Motor neuron (in vitro differentiated cells): ENCODE measurements around the gene MPHOSPH10. TPM values are rescaled to one million over a fixed set of nuclear protein-coding genes. Genes with fewer than 3 reads are reported as not detected.
A peak's percentile ranks its signal among the peaks of the same experiment; 100 is the strongest.
"Not testable (repeated sequence)": the region's sequence is repeated elsewhere in the genome, so short reads cannot be mapped to it uniquely, and the experiment has no call there.

Experiments used
- ATAC-seq, 8 experiments: fragments of 200-7000 bp; cut with Tn5 transposase; replicated peaks in 6 of 8; 2 replicates each; pipeline ENCODE4 v1.8.0; 2021; ENCODE audit warnings: mild to moderate bottlenecking in 8 of 8, moderate library complexity in 8 of 8
- H3K27ac ChIP-seq, 2 donors: fragments of 250-450 bp; sonication (Bioruptor Pico); 2 replicates each; pipeline ENCODE4 v1.9.0; 2021; ENCODE audit warnings: antibody characterized with exemption in 2 of 2, mild to moderate bottlenecking in 2 of 2, moderate library complexity in 1 of 2
- H3K4me1 ChIP-seq, 2 donors: fragments of 250-450 bp; sonication (Bioruptor Pico); replicated peaks in 1 of 2; 2 replicates each; pipeline ENCODE4 v1.6.1; 2021; ENCODE audit warnings: antibody characterized with exemption in 2 of 2, mild to moderate bottlenecking in 2 of 2, moderate library complexity in 1 of 2
- H3K4me3 ChIP-seq, 5 donors: fragments of 250-450 bp; sonication (Bioruptor Pico); 2 replicates each; pipeline ENCODE4 v1.9.0; 2021; ENCODE audit warnings: antibody characterized with exemption in 5 of 5, mild to moderate bottlenecking in 5 of 5, moderate library complexity in 4 of 5
- WGBS, 10 experiments: fragments of 450-650 bp; shearing (Covaris generic); methylation state at CpG; one replicate each; pipeline ENCODE4 v1.0.0; 2022; 5-methylcytosine and 5-hydroxymethylcytosine counted together
- in situ Hi-C, 9 experiments: fragments of 400-800 bp; cut with MboI; loops; one replicate each; pipeline ENCODE4 v1.15.0; 2021; ENCODE audit warnings: low sequenced_read_pairs in 9 of 9, low pct_unique_long_range_greater_than_20kb in 2 of 9; ENCODE audit not compliant: unreplicated experiment in 9 of 9
- total RNA-seq, 8 experiments: library from RNA; unstranded; fragments of 300-600 nt; gene quantifications; 2 replicates each; pipeline versions ENCODE4 v1.2.3 to v1.2.4, GENCODE V29; 2022

The MPHOSPH10 gene
- total RNA-seq, 8 experiments from 2014 or later, result 29.7 to 44.0 (median 36.4) TPM

DNA sequence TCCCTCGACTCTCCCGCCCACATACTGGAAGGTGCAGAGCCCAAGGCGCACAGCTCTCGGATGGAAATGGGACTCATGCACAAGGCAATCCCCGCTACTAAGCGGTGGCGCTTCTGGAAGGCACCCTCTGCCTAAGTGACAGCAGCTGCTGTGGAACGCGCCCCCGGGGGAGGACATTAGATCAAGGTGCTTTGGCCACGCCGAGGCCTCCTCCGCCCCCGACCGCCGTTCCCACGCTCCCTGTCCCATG lies 607 bp upstream of the MPHOSPH10 start:
- peak overlapping the region; percentile 82 to 97 (median 93) for H3K4me3 ChIP-seq
- peak overlapping the region; percentile 98 for H3K27ac ChIP-seq
- WGBS, 10 experiments, result 0% methylated on average over 2 to 6 of the region's 17 CpGs; no CpG with 5 or more reads in 6 of the 10 experiments
- ATAC-seq, result peak; percentile 46 to 57 (median 52)
- in situ Hi-C loops, result no loop called here
- H3K4me1 ChIP-seq, result peaks cover 16 to 21% of the 10 kb centered on the region in 2 donors

DNA sequence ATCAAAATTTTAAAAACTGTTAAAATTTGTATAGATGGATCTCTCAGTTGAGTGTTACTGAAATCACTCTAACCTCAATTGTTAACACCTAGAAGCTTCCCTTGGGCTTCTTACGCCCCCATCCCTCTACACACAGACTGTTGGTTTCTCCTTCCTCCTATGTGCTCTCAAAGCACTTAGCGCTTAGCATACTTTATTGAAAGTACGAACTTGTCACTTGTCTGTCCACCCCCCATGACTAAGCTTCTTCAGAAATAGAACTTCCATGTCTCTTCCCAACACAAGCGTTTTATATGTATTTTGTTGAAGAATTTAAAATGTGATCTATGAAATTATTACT lies 441 bp downstream of the MPHOSPH10 start:
- in situ Hi-C loops, result no loop called here
- WGBS, 10 experiments, result 0 to 7% (median 0%) methylated on average over 1 to 4 of the region's 4 CpGs; no CpG with 5 or more reads in 2 of the 10 experiments
- ATAC-seq, result peak in 7 of 8 experiments; percentile 11 to 40 (median 15)
- H3K27ac ChIP-seq, result peak overlapping the region; percentile 98
- H3K4me3 ChIP-seq, result peak overlapping the region; percentile 82 to 97 (median 93)
- H3K4me1 ChIP-seq, result peaks cover 16 to 21% of the 10 kb centered on the region in 2 donors

DNA sequence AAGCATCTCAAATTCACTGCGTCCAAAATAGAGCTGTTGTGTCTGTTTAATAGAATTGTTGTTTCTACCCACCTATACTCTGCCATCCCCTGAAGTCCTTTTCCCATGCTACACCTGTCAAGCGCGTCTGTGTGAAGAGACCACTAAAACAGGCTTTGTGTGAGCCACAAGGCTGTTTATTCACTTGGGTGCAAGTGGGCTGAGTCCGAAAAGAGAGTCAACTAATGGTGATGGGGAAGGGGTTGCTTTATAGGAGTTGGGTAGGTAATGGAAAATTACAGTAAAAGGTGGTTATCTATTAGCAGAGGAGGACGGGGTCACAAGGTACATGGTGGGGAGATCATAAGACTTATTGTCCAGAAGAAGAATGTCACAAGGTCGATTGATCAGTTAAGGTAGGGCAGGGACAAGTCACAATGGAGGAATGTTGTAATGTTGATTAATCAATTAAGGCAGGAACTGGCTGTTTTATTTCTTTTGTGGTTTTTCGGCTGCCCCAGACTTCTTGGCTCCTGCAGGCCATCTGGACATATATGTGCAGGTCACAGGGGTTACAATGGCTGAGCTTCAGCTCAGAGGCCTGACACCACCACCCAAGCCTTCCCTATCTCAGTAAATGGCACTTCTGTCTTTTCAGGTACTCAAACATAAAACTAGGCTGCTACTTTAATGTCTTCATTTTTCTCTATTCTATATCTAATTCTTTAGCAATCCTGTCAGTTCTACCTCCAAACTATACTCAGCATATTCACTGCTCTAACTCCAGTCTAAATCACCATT lies 1.1 kb downstream of the MPHOSPH10 start:
- ATAC-seq, in situ Hi-C loops: not testable (repeated sequence)
- 20 to 67% (median 36%) methylated on average over 1 to 6 of the region's 7 CpGs; no CpG with 5 or more reads in 2 of the 10 experiments for WGBS, 10 experiments
- H3K4me3 ChIP-seq, result peak overlapping the region; percentile 82 to 97 (median 93)
- peaks cover 16 to 21% of the 10 kb centered on the region in 2 donors for H3K4me1 ChIP-seq
- H3K27ac ChIP-seq, result peak overlapping the region in 1 of 2 donors; percentile 98

DNA sequence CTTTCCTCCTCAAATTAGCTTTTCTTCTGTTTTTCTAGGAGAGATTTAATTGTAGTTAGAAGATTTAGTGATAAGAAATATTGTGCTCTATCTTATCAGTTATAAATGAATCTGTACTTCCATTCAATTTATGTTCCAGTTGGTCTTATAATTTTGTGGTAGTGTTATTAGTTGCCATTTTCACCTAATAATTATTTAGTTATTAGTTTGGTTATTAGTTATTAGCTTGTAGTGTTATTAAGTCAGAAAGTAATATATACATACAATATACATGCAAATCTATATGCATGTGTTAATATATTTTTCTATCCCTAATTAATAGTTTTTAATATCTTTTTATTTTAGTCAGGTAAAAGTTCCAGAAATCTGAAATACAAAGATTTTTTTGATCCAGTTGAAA lies 3.2 kb downstream of the MPHOSPH10 start:
- ATAC-seq, result no peak

DNA sequence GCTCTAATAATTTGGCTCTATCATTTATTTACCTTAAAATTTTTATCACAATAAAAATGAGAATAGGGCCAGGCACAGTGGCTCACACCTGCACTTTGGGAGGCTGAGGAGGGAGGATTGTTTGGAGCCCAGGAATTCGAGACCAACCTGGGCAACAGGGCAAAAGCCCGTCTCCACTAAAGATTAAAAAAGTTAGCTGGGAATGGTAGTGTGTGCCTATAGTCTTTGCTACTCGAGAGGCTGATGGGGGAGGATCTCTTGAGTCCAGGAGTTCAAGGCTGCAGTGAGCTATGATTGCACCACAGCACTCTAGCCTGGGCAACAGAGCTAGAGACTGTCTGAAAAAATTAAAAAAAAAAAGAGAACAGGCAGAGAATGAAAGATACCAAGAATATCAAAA lies 5.7 kb downstream of the MPHOSPH10 start:
- Histone ChIP-seq H3K4me1 (peaks cover 9 to 11% of the 10 kb centered on the region in 2 donors), H3K4me3 (no peak overlapping the region), H3K27ac (no peak overlapping the region)
- WGBS, 10 experiments, result 50 to 100% (median 80%) methylated on average over 1 to 3 of the region's 3 CpGs; no CpG with 5 or more reads in 2 of the 10 experiments
- in situ Hi-C loops, result no loop called here
- ATAC-seq, result no peak

More for the DNA sequence above, 3.2 kb downstream of the MPHOSPH10 start:
- Histone ChIP-seq H3K4me1 (peaks cover 13 to 15% of the 10 kb centered on the region in 2 donors), H3K27ac (no peak overlapping the region), H3K4me3 (no peak overlapping the region)
- in situ Hi-C loops, result no loop called here

DNA sequence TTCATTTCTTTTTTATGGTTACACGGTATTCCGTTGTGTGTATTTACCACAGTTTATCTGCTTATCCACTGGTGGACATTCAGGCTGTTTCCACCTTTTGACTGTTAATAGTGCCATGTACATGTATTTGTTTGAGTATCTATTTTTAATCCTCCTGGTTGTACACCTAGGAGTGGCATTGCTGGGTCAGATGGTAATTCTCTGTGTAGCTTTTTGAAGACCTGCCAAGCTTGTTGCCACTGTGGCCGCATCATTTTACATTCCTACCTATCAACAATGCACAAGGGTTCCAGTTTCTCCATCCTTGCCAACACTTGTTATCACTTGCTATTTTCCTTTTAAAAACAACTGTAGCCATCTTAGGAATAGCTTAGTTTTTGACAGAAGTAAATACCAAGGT lies 13.3 kb downstream of the MPHOSPH10 start:
- Histone ChIP-seq H3K27ac (no peak overlapping the region), H3K4me1 (no peaks in the 10 kb centered on the region), H3K4me3 (no peak overlapping the region)
- WGBS, 10 experiments, result 86 to 100% (median 98%) methylated on average over 1 to 3 of the region's 3 CpGs; no CpG with 5 or more reads in 2 of the 10 experiments
- in situ Hi-C loops, result no loop called here
- no peak for ATAC-seq

DNA sequence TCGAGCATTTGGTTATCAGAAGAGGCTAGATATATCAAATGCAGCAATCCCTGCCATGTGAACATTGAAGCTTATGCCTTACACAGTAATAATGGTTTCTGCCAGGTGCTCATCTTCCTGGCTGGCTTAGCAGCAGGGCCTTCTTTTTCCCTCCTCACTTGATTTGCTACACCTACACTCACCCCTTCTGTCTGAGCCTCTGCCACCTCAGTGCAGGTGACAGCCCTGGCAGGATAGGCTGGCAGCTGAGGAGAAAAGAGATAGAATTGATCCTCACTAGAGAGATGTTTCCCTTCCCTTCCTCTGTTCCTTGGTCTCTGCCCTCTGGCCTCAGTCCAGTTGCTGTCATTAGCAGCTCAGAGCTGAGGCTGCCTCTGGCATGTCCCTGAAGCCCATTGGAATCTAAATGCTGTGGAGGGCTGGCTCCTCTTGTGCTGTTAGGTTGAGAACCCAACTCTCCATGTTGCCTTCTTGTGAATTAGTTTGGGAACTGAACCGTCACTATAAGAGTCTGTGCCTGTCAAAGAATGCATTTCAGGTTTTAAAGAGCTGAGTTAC lies 18.2 kb downstream of the MPHOSPH10 start:
- Histone ChIP-seq H3K4me1 (peaks cover 0 to 3% of the 10 kb centered on the region in 2 donors), H3K4me3 (no peak overlapping the region), H3K27ac (no peak overlapping the region)
- in situ Hi-C loops, result no loop called here
- WGBS, 10 experiments, result 63 to 100% (median 90%) methylated on average over 1 to 2 of the region's 2 CpGs; no CpG with 5 or more reads in 3 of the 10 experiments
- no peak for ATAC-seq

DNA sequence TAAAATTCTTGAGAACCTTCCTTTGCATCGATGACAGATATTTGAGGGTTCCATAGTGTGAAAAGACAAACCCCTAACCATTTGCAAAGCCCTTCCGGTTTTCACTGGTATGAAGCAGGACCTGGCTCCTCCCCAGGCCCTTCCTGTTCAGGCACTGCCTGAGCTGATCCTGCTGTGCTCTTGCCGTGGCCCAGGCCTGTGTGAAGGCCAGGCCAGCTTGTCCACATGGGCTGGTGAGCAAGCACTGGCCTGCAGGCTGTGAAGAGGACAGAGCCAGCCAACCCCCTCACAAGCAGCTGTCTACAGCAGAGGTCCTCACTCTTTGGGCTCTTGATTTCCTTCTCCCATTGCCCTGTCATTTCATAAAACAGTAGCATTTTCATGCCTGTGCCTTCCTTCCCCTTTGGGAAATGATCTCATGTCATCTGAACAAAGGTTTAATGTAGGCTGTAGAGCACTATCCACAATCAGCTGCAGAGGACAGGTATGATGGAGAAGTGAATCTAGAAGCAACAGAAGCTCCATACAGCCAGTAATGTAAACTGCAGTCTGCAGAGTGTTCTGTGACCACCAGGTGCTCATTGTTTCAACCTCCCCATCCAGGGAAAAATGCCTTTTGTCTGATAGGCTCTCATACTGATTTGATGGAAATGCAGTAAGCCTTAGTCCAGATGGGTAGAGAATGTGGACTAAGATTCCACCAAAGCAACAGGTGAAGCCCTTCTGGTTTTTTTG lies 19.8 kb downstream of the MPHOSPH10 start:
- no peak overlapping the region for H3K4me3 ChIP-seq
- 68 to 100% (median 78%) methylated on average over 1 to 3 of the region's 3 CpGs for WGBS, 10 experiments
- peak in 6 of 8 experiments; percentile 30 to 95 (median 94) for ATAC-seq
- in situ Hi-C loops, result loop anchor here in 2 of 9 experiments (25.0 kb wide), 1 partner anchor 362 kb away; no protein-coding TSS in a partner anchor
- H3K4me1 ChIP-seq, result peaks cover 0 to 8% of the 10 kb centered on the region in 2 donors
- H3K27ac ChIP-seq, result peak overlapping the region in 1 of 2 donors; percentile 28

DNA sequence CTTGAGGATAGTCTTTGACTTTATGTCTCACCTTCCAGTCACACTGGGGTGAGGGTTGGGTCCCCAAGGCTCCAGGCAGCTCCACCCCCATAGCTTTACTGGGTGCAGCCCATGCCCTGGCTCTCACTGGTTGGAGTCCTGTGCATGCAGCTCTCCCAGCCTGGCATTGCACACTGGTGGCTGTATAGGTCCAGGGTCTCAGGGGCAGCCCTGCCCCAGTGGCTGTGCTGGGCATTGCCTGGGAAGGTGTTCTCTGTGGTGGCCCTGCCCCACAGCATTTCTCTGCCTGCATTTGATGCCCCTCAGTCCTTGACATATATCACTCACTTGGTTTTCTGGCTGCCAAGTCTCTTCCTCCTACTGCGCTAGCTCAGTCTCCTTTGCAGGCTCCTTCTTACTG lies 21.2 kb downstream of the MPHOSPH10 start:
- Histone ChIP-seq H3K4me3 (no peak overlapping the region), H3K4me1 (peaks cover 4 to 14% of the 10 kb centered on the region in 2 donors), H3K27ac (no peak overlapping the region)
- 100% methylated on average over 1 of the region's 1 CpG; no CpG with 5 or more reads in 7 of the 10 experiments for WGBS, 10 experiments
- ATAC-seq, result no peak
- in situ Hi-C loops, result loop anchor here in 2 of 9 experiments (25.0 kb wide), 1 partner anchor 361 kb away; no protein-coding TSS in a partner anchor

DNA sequence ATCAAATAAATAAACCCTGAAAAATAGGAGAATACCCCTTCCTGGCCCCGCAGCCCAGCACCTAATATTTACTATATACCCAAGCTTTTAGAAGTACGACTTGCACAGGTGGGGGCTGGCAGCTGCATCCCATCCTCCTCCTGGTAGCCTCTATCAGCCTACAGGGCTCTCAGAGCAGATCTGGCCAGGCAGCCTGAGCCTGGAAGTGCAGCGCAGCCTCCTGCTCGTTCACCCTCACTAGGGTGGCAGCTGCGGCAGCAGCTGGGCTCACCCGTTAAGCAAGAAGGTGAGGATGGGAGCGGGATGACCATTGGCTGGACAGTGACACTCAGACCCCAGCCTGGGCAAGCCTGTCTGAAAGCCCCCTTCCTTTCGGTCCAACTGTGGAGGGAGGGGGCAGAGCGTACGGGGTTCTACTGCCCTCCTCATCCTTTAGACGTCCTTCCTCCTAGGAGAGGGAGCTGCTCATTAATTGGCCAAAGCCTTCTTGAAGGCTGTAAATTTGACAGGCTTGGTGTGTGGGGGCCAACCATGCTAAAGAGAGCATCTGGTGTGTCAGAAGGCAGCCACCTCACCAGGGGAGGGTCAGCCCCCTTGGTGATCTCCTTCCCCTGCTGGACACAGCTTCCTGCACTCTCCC lies 23.3 kb downstream of the MPHOSPH10 start:
- ATAC-seq, result no peak
- Histone ChIP-seq H3K27ac (no peak overlapping the region), H3K4me3 (no peak overlapping the region), H3K4me1 (peaks cover 15 to 16% of the 10 kb centered on the region in 2 donors)
- WGBS, 10 experiments, result 20 to 83% (median 73%) methylated on average over 1 to 6 of the region's 11 CpGs; no CpG with 5 or more reads in 5 of the 10 experiments
- in situ Hi-C loops, result loop anchor here in 2 of 9 experiments (25.0 kb wide), 1 partner anchor 359 kb away; no protein-coding TSS in a partner anchor

DNA sequence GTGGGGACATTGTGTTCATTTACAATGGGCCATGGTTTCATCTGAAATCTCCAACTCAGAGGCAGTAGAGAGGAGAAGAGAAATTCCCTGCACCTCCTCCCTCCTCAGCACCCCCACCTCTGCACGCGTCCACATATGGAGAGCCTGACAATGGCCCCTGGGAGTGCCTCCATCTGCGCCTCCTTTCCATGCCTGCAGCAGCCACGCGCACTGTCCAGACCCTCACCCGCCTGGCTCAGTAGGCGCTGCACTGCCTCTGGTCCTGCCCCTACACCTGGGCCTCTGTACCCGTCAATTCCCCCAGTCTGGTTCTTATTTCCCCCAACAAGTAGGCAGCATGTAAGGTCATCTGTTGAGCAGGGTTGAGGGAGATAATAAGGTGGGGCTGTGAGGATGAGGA lies 23.8 kb downstream of the MPHOSPH10 start:
- ATAC-seq, result no peak
- Histone ChIP-seq H3K27ac (no peak overlapping the region), H3K4me1 (peaks cover 15 to 16% of the 10 kb centered on the region in 2 donors), H3K4me3 (no peak overlapping the region)
- WGBS, 10 experiments, result 54 to 100% (median 69%) methylated on average over 1 to 3 of the region's 8 CpGs; no CpG with 5 or more reads in 5 of the 10 experiments
- in situ Hi-C loops, result loop anchor here in 2 of 9 experiments (25.0 kb wide), 1 partner anchor 358 kb away; no protein-coding TSS in a partner anchor

DNA sequence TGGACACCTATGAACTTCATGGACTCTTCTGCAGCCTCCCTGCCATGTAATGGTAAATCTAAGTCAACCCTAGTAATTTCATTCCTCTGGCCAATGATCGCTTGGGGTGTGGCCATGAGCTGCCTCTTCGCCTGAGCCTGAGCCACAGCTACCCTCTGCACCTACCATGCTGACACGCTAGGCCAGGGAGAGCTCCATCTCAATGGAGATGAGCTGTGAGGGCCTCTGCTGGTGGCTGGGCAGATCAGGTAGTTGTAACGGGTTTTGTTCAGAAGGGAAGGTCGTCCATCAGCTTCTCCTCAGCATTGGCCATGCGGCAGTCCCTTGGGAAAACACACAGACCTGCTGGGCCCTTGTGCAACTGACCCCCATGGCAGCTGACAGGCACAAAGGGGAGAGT lies 24.4 kb downstream of the MPHOSPH10 start:
- in situ Hi-C loops, result loop anchor here in 2 of 9 experiments (25.0 kb wide), 1 partner anchor 358 kb away; no protein-coding TSS in a partner anchor
- no peak overlapping the region for H3K27ac ChIP-seq
- peaks cover 15 to 16% of the 10 kb centered on the region in 2 donors for H3K4me1 ChIP-seq
- no peak overlapping the region for H3K4me3 ChIP-seq
- 20 to 78% (median 70%) methylated on average over 1 to 3 of the region's 6 CpGs; no CpG with 5 or more reads in 7 of the 10 experiments for WGBS, 10 experiments
- ATAC-seq, result peak in 1 of 8 experiments; percentile 30
